ENCODE measurements around the gene CLTC.
"Not testable (repeated sequence)": the region's sequence is repeated elsewhere in the genome, so short reads cannot be mapped to it uniquely, and the experiment has no call there.

The CLTC gene

DNA sequence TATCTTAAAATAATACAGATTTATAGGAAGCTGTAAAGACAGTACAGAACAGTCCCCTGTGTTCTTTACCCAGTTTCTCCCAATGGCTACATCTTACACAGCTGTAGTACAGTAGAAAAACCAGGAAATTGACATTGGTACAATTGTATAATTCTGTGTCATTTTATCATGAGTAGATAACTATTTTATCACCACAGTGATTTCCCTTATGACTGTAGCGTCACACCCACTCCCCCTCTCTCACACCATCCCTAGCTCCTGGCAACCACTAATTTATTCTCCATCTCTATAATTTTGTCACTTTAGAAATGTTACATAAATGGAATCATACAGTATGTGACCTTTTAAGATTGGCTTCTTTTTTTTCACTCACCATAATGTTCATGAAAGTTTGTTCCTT, 30.9 kb downstream of the CLTC start:
- peaks cover 73% of the 10 kb centered on the region for H3K79me2 ChIP-seq (ENCODE audit: control insufficient read depth, insufficient read depth, low read length, unreplicated experiment)
- H3K4me1 ChIP-seq (ENCODE audit: control insufficient read depth, insufficient read depth, low read length, unreplicated experiment) = peaks cover 44% of the 10 kb centered on the region
- H3K36me3 ChIP-seq (ENCODE audit: insufficient read depth, low read length) = peaks cover 68% of the 10 kb centered on the region
- H3K27ac ChIP-seq (ENCODE audit: low read depth, low read length) = peak overlapping the region; percentile 69
- no peak overlapping the region for H2AFZ ChIP-seq (ENCODE audit: low read length, unreplicated experiment)
- H3K27me3 ChIP-seq (ENCODE audit: insufficient read depth, low read length) = no peaks in the 10 kb centered on the region
- no peak overlapping the region for H3K4me3 ChIP-seq (ENCODE audit: low read depth, low read length)

DNA sequence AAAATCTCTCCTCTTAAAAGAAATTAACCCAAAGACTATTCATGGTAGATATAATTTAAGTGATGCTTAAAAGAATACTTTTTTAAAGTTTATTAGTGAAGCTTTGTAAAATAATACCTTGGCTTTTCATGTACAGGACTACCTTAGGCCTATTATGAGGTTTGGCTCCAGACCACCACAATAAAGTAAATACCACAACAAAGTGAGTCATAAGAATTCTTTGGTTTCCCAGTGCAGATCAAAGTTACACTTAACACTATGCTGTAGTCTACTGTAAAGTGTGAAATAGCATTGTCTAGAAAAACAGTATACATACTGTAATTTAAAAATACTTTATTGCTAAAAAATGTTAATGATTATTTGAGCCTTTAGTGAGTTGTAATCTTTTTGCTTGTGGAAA, 31.7 kb downstream of the CLTC start:
- Histone ChIP-seq H3K4me1 (ENCODE audit: control insufficient read depth, insufficient read depth, low read length, unreplicated experiment) (peaks cover 50% of the 10 kb centered on the region), H3K79me2 (ENCODE audit: control insufficient read depth, insufficient read depth, low read length, unreplicated experiment) (peaks cover 68% of the 10 kb centered on the region), H3K27ac (ENCODE audit: low read depth, low read length) (peak overlapping the region; percentile 69), H3K4me3 (ENCODE audit: low read depth, low read length) (no peak overlapping the region), H2AFZ (ENCODE audit: low read length, unreplicated experiment) (no peak overlapping the region), H3K36me3 (ENCODE audit: insufficient read depth, low read length) (peaks cover 64% of the 10 kb centered on the region), H3K27me3 (ENCODE audit: insufficient read depth, low read length) (no peaks in the 10 kb centered on the region)

DNA sequence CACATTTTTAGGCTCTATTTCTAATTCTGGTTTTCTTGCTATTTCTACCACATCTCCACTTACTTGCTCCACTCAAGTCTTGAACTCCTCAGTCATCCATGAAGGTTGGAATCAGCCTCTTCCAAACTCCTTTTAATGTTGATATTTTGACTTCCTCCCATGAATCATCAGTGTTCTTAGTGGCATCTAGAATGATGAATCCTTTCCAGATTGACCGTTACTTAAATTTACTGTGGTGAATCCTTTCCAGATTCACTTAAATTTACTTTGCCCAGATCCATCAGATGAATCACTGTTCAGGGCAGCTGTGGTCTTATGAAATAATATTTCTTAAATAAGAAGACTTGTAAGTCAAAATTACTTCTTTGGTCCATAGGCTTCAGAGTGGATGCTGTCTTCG, 32.4 kb downstream of the CLTC start:
- Histone ChIP-seq H3K79me2 (ENCODE audit: control insufficient read depth, insufficient read depth, low read length, unreplicated experiment) (peaks cover 63% of the 10 kb centered on the region), H3K4me1 (ENCODE audit: control insufficient read depth, insufficient read depth, low read length, unreplicated experiment) (peaks cover 55% of the 10 kb centered on the region), H3K36me3 (ENCODE audit: insufficient read depth, low read length) (peaks cover 63% of the 10 kb centered on the region), H3K27ac (ENCODE audit: low read depth, low read length) (peak overlapping the region; percentile 69), H3K4me3 (ENCODE audit: low read depth, low read length) (no peak overlapping the region), H2AFZ (ENCODE audit: low read length, unreplicated experiment) (no peak overlapping the region), H3K27me3 (ENCODE audit: insufficient read depth, low read length) (no peaks in the 10 kb centered on the region)

DNA sequence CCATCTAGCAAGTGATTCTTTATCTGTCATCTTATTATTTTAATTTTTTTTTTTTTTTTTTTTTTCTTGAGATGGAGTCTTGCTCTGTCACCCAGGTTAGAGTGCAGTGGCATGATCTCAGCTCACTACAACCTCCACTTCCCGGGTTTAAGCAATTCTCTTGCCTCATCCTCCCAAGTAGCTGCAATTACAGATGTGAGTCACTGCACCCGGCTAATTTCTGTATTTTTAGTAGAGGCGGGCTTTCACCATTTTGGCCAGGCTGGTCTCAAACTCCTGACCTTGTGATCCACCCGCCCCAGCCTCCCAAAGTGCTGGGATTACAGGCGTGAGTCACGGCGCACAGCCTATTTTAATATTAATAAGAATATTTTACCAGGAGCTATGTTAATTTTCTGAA, 36.9 kb downstream of the CLTC start:
- not testable (repeated sequence) for H2AFZ ChIP-seq (ENCODE audit: low read length, unreplicated experiment); H3K4me3 ChIP-seq (ENCODE audit: low read depth, low read length); H3K27me3 ChIP-seq (ENCODE audit: insufficient read depth, low read length)
- Histone ChIP-seq H3K36me3 (ENCODE audit: insufficient read depth, low read length) (peaks cover 52% of the 10 kb centered on the region), H3K79me2 (ENCODE audit: control insufficient read depth, insufficient read depth, low read length, unreplicated experiment) (peaks cover 53% of the 10 kb centered on the region), H3K27ac (ENCODE audit: low read depth, low read length) (peak overlapping the region; percentile 68), H3K4me1 (ENCODE audit: control insufficient read depth, insufficient read depth, low read length, unreplicated experiment) (peaks cover 28% of the 10 kb centered on the region)

DNA sequence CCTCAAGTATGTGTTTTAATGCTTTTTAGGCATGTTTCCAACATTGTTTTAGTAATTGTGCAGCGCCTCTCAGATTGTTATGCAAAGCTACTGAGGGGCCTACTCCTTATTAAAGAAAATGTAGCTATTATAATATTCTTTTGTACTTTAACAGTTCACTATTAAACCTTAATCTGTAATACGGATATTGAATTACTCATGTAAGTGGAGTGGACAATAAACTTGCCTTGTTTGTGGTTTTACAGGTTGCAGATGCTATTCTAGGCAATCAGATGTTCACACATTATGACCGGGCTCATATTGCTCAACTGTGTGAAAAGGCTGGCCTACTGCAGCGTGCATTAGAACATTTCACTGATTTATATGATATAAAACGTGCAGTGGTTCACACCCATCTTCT, 46.5 kb downstream of the CLTC start:
- Histone ChIP-seq H3K4me1 (ENCODE audit: control insufficient read depth, insufficient read depth, low read length, unreplicated experiment) (peaks cover 77% of the 10 kb centered on the region), H3K27ac (ENCODE audit: low read depth, low read length) (no peak overlapping the region), H3K4me3 (ENCODE audit: low read depth, low read length) (no peak overlapping the region), H2AFZ (ENCODE audit: low read length, unreplicated experiment) (no peak overlapping the region), H3K27me3 (ENCODE audit: insufficient read depth, low read length) (no peaks in the 10 kb centered on the region), H3K36me3 (ENCODE audit: insufficient read depth, low read length) (peaks cover 56% of the 10 kb centered on the region), H3K79me2 (ENCODE audit: control insufficient read depth, insufficient read depth, low read length, unreplicated experiment) (peaks cover 50% of the 10 kb centered on the region)

DNA sequence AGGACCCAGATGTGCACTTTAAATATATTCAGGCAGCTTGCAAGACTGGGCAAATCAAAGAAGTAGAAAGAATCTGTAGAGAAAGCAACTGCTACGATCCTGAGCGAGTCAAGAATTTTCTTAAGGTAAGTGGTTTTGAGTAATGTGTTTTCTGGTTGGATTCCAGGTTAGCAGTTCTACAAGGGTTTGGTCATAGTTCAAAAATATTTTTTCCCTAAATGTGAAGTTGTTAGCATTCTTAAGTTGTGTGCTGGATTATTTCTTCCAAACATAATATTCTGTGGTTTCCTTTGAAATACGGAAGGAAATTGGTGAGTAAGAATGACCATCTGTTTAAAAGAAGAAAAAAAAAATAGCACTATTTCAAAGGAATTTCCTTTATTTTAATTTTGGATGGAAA, 49.1 kb downstream of the CLTC start:
- peak overlapping the region; percentile 64 for H3K27ac ChIP-seq (ENCODE audit: low read depth, low read length)
- peaks cover 68% of the 10 kb centered on the region for H3K4me1 ChIP-seq (ENCODE audit: control insufficient read depth, insufficient read depth, low read length, unreplicated experiment)
- no peak overlapping the region for H2AFZ ChIP-seq (ENCODE audit: low read length, unreplicated experiment)
- peaks cover 48% of the 10 kb centered on the region for H3K79me2 ChIP-seq (ENCODE audit: control insufficient read depth, insufficient read depth, low read length, unreplicated experiment)
- H3K36me3 ChIP-seq (ENCODE audit: insufficient read depth, low read length) = peaks cover 46% of the 10 kb centered on the region
- H3K27me3 ChIP-seq (ENCODE audit: insufficient read depth, low read length) = no peaks in the 10 kb centered on the region
- peak overlapping the region; percentile 41; the same call in 1 of the 2 replicates for H3K4me3 ChIP-seq (ENCODE audit: low read depth, low read length)

DNA sequence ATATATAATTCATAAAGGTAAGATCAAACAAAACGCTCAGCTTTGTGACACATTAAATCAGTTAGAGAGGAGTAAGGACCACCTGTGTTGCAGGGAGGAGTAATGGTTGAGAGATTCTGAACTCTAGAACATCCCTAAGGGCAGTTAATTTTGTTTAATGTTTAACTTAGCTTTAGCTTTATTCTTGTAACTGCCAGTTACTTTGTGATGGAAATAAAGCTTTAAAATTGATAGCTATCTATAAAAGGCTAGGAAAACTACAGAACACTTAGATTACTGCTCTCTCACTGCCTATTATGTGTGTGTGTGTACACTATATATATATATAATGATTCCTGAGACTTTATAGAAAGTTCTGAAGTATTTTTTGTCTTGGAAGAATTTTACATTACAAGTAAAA, 49.7 kb downstream of the CLTC start:
- H3K36me3 ChIP-seq (ENCODE audit: insufficient read depth, low read length) = peaks cover 48% of the 10 kb centered on the region
- peaks cover 51% of the 10 kb centered on the region for H3K79me2 ChIP-seq (ENCODE audit: control insufficient read depth, insufficient read depth, low read length, unreplicated experiment)
- H3K27me3 ChIP-seq (ENCODE audit: insufficient read depth, low read length) = no peaks in the 10 kb centered on the region
- H3K4me1 ChIP-seq (ENCODE audit: control insufficient read depth, insufficient read depth, low read length, unreplicated experiment) = peaks cover 63% of the 10 kb centered on the region
- H3K27ac ChIP-seq (ENCODE audit: low read depth, low read length) = peak overlapping the region; percentile 64
- peak overlapping the region; percentile 41; the same call in 1 of the 2 replicates for H3K4me3 ChIP-seq (ENCODE audit: low read depth, low read length)
- H2AFZ ChIP-seq (ENCODE audit: low read length, unreplicated experiment) = no peak overlapping the region

DNA sequence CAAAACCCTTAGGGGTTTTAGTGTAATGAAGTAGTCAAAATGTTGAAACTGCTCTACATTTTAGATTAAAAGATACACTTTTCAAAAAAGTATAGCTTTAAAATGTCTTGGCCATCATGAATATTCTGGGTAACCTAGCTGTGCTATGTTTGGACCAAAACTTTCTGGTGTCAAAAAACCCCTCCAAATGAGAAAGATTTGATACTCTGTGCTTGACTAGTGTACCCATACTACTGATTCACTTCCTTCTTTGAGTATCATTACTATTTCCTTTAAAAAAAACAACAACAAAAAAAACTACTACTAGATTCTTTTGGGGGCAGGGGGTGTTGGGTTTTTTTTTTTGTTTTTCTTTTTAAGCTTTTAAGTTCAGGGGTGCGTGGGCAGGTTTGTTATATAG, 50.2 kb downstream of the CLTC start:
- peaks cover 48% of the 10 kb centered on the region for H3K36me3 ChIP-seq (ENCODE audit: insufficient read depth, low read length)
- peak overlapping the region; percentile 64; the same call in 1 of the 2 replicates for H3K27ac ChIP-seq (ENCODE audit: low read depth, low read length)
- no peak overlapping the region for H2AFZ ChIP-seq (ENCODE audit: low read length, unreplicated experiment)
- peaks cover 51% of the 10 kb centered on the region for H3K79me2 ChIP-seq (ENCODE audit: control insufficient read depth, insufficient read depth, low read length, unreplicated experiment)
- no peaks in the 10 kb centered on the region for H3K27me3 ChIP-seq (ENCODE audit: insufficient read depth, low read length)
- H3K4me1 ChIP-seq (ENCODE audit: control insufficient read depth, insufficient read depth, low read length, unreplicated experiment) = peaks cover 58% of the 10 kb centered on the region
- H3K4me3 ChIP-seq (ENCODE audit: low read depth, low read length) = no peak overlapping the region

DNA sequence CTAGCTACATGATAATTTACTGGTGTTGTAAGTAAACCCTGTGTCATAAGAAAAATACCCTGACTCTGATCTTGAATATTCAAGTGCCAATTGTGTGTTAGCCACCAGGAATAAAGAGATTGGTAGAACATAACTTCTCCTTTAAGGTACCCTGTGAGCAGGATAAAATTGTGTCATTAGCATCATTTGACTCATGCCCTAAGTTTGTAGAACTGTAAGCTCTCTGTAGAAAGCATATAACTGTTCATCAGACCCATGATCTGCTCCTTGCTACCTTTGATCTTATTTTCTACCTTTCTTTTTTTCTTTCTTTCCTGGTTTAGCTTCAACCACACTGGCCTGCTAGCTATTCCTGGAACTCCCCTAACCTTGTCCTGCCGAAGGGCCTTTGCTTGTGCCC, 51.7 kb downstream of the CLTC start:
- peaks cover 47% of the 10 kb centered on the region for H3K4me1 ChIP-seq (ENCODE audit: control insufficient read depth, insufficient read depth, low read length, unreplicated experiment)
- peaks cover 59% of the 10 kb centered on the region for H3K79me2 ChIP-seq (ENCODE audit: control insufficient read depth, insufficient read depth, low read length, unreplicated experiment)
- no peak overlapping the region for H3K27ac ChIP-seq (ENCODE audit: low read depth, low read length)
- H3K4me3 ChIP-seq (ENCODE audit: low read depth, low read length) = no peak overlapping the region
- H2AFZ ChIP-seq (ENCODE audit: low read length, unreplicated experiment) = no peak overlapping the region
- H3K36me3 ChIP-seq (ENCODE audit: insufficient read depth, low read length) = peaks cover 50% of the 10 kb centered on the region
- no peaks in the 10 kb centered on the region for H3K27me3 ChIP-seq (ENCODE audit: insufficient read depth, low read length)

DNA sequence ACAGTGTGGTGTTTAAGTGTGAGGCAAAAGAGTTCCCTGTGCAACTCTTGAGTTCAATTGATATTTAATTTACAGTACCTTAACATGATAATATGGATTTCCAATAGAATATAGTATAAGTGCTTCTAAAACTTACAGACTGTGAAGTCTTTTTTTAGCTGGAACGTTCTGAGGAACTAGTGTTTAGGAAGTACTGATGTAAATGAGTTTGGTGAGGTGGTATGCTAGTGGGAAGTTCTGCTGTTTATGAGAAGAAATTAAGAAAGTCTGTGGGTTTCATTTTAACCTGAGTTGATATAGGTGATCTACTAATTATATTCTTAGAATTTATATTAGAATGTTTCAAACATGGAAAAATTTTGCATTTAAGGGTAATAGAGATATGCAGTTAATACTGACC, 55.5 kb downstream of the CLTC start:
- H3K4me3 ChIP-seq (ENCODE audit: low read depth, low read length) = no peak overlapping the region
- no peaks in the 10 kb centered on the region for H3K27me3 ChIP-seq (ENCODE audit: insufficient read depth, low read length)
- no peak overlapping the region for H2AFZ ChIP-seq (ENCODE audit: low read length, unreplicated experiment)
- no peak overlapping the region for H3K27ac ChIP-seq (ENCODE audit: low read depth, low read length)
- peaks cover 14% of the 10 kb centered on the region for H3K4me1 ChIP-seq (ENCODE audit: control insufficient read depth, insufficient read depth, low read length, unreplicated experiment)
- H3K79me2 ChIP-seq (ENCODE audit: control insufficient read depth, insufficient read depth, low read length, unreplicated experiment) = peaks cover 60% of the 10 kb centered on the region
- H3K36me3 ChIP-seq (ENCODE audit: insufficient read depth, low read length) = peaks cover 62% of the 10 kb centered on the region

DNA sequence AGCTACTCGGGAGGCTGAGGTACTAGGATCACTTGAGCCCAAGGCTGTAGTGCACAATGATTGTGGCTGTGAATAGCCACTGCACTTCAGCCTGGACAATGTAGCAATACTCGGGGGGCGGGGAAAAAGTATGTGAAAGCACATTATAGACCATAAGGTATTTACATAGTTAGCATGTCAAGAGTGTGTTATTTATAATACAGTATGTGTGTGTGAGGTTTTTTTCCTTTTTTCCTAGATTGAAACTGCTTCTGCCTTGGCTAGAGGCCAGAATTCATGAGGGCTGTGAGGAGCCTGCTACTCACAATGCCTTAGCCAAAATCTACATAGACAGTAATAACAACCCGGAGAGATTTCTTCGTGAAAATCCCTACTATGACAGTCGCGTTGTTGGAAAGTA, 57.0 kb downstream of the CLTC start:
- Histone ChIP-seq H3K36me3 (ENCODE audit: insufficient read depth, low read length) (peaks cover 77% of the 10 kb centered on the region), H2AFZ (ENCODE audit: low read length, unreplicated experiment) (no peak overlapping the region), H3K27me3 (ENCODE audit: insufficient read depth, low read length) (no peaks in the 10 kb centered on the region), H3K79me2 (ENCODE audit: control insufficient read depth, insufficient read depth, low read length, unreplicated experiment) (peaks cover 52% of the 10 kb centered on the region), H3K4me1 (ENCODE audit: control insufficient read depth, insufficient read depth, low read length, unreplicated experiment) (peaks cover 3% of the 10 kb centered on the region), H3K27ac (ENCODE audit: low read depth, low read length) (no peak overlapping the region), H3K4me3 (ENCODE audit: low read depth, low read length) (no peak overlapping the region)
